ENCODE measurements around the gene CACNB4.

The CACNB4 gene

DNA sequence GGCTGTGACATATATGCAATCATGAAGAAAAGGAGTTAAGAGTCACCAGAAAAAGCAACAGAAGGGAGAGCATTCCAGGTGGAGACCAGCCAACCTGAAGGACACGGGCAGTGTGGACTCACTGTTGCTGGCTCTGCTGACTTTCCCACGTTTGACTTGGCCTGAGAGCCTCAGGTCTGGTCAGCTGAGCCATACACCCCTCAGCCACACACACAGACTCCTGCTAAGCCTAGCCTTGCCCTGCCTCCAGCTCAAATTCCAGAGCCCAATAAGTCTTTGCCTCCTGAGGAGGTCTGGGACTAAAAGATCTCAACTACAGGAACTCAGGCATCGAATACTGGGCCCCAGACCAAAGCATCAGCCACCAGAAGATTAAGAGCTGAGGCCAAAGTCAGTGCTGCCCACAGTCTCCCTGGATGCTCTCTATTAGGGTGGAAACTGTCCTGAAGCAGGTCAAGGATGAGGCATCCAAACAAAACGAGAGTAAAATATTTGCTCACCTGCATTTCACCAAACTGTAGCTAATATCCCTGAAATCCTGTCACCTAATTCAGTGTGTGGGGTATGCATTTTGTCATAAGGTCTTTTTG, 23.3 kb downstream of the CACNB4 start:
- H3K4me3 ChIP-seq (ENCODE audit: low read length), result no peak overlapping the region
- no peak for TF ChIP-seq CTCF (conservative IDR thresholded peaks at IDR 0.05; ENCODE audit: low read depth, low read length)
- DNase-seq (ENCODE audit: low read depth), result peak; percentile 52

DNA sequence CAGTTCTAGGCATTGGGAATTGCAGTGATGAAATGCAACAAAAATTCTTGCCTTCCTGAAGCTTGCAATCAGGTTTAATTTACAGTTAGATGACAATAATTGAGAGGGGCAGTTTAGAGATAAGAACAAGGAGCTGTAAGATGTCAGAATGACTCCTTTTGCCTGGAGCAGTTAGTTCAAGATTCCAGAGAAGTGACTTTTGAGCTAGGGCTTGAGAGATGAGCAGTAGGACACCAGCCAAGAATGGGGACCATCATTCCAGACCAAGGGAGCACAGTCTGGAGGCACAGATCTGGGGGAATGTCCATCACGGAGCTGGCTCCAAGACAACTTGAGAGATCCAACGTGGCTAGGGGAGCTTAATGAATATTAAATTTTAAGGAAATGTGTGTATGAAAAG, 26.8 kb downstream of the CACNB4 start:
- no peak for TF ChIP-seq CTCF (conservative IDR thresholded peaks at IDR 0.05; ENCODE audit: low read depth, low read length)
- no peak for DNase-seq (ENCODE audit: low read depth)
- no peak overlapping the region for H3K4me3 ChIP-seq (ENCODE audit: low read length)

GRCh38 chr2:152071518-152071917, 27.3 kb downstream of the CACNB4 start:
- no peak for TF ChIP-seq CTCF (conservative IDR thresholded peaks at IDR 0.05; ENCODE audit: low read depth, low read length)
- H3K4me3 ChIP-seq (ENCODE audit: low read length), result no peak overlapping the region

DNA sequence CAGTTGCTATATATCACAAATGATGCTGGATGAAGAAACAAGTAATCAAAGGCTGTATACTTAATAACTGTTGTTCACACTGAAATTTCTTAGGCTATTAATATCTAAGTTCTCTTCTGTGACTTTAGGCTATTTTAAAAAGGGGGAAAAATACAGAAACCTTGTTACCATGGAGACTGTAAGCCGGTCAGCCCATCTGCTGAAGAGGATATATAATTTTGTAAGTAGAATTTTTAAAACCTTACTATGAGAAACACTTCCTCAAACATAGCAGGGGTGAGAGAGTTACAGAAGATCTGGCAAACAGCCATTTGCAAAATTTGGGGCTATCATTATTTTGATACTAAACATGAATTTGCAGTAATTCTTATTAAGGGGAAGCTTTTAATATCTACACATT, 27.8 kb downstream of the CACNB4 start:
- H3K4me3 ChIP-seq (ENCODE audit: low read length), result no peak overlapping the region
- DNase-seq (ENCODE audit: low read depth), result no peak
- no peak for TF ChIP-seq CTCF (conservative IDR thresholded peaks at IDR 0.05; ENCODE audit: low read depth, low read length)

More at GRCh38 chr2:152071518-152071917, 27.3 kb downstream of the CACNB4 start:
- DNase-seq (ENCODE audit: low read depth), result no peak

- no peak overlapping the region for H3K4me3 ChIP-seq (ENCODE audit: low read length)
- DNase-seq (ENCODE audit: low read depth), result no peak
- no peak for TF ChIP-seq CTCF (conservative IDR thresholded peaks at IDR 0.05; ENCODE audit: low read depth, low read length)
These were observed 30.6 kb downstream of the CACNB4 start for GRCh38 chr2:152068226-152068625.

- no peak for DNase-seq (ENCODE audit: low read depth)
- no peak overlapping the region for H3K4me3 ChIP-seq (ENCODE audit: low read length)
- no peak for TF ChIP-seq CTCF (conservative IDR thresholded peaks at IDR 0.05; ENCODE audit: low read depth, low read length)
These were observed 31.0 kb downstream of the CACNB4 start for GRCh38 chr2:152067823-152068222.

DNA sequence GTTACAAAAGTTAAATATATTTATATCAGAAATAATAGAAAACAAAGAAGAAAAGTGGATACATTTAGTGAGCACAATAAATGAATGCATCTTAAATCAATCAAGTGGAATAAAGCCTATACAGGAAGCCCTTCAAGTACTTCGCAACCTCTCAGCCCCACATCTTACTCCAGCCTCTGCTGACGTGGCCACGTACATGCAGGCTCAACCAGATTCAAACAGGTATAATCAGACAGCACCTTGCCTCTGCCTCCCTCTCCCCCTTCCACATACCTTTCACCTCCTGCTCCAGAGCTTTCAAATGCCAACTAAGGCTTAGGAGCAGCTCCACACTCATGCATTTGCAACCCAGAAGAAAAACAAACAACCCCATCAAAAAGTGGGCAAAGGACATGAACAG, 32.9 kb downstream of the CACNB4 start:
- DNase-seq (ENCODE audit: low read depth), result no peak
- TF ChIP-seq CTCF (conservative IDR thresholded peaks at IDR 0.05; ENCODE audit: low read depth, low read length), result no peak
- H3K4me3 ChIP-seq (ENCODE audit: low read length), result no peak overlapping the region

All from retinal pigment epithelial cell (primary cell).